HUES6 (cell line): ENCODE data around the gene ANKRD11.
A peak's percentile ranks its signal among the peaks of the same experiment; 100 is the strongest.
"Not testable (repeated sequence)": the region's sequence is repeated elsewhere in the genome, so short reads cannot be mapped to it uniquely, and the experiment has no call there.

Source experiments
- H3K27ac ChIP-seq: 2 replicates; pipeline ENCODE4 v1.7.0; 2013; ENCODE audit warnings: low read depth, mild to moderate bottlenecking, low read length, inconsistent platforms
- H3K27me3 ChIP-seq: 2 replicates; pipeline ENCODE4 v1.6.1; 2013; ENCODE audit warnings: low read length; ENCODE audit not compliant: control insufficient read depth, insufficient read depth
- H3K36me3 ChIP-seq: 2 replicates; pipeline ENCODE4 v1.6.1; 2013; ENCODE audit warnings: low read length; ENCODE audit not compliant: control insufficient read depth, insufficient read depth
- H3K4me1 ChIP-seq: 2 replicates; pipeline ENCODE4 v1.6.1; 2013; ENCODE audit warnings: low read length; ENCODE audit not compliant: control insufficient read depth, insufficient read depth
- H3K4me3 ChIP-seq: 2 replicates; pipeline ENCODE4 v1.5.1; 2013; ENCODE audit warnings: low read depth, low read length
- H3K9ac ChIP-seq: one replicate; pipeline ENCODE4 v1.6.1; 2013; ENCODE audit warnings: mild to moderate bottlenecking, low read length
- H3K9me3 ChIP-seq: 2 replicates; pipeline ENCODE4 v1.6.1; 2013; ENCODE audit warnings: low read depth, low read length; ENCODE audit not compliant: control insufficient read depth, insufficient read depth

ANKRD11 gene

GRCh38 chr16:89307421-89307805 is 182.9 kb downstream of the ANKRD11 start:
- H3K36me3 ChIP-seq = peaks cover 40% of the 10 kb centered on the region
- H3K27me3 ChIP-seq = no peaks in the 10 kb centered on the region
- no peak overlapping the region for H3K27ac ChIP-seq
- H3K4me3 ChIP-seq = no peak overlapping the region
- no peak overlapping the region for H3K9ac ChIP-seq
- H3K9me3 ChIP-seq = no peaks in the 10 kb centered on the region
- H3K4me1 ChIP-seq = no peaks in the 10 kb centered on the region

- H3K4me1 ChIP-seq, H3K9me3 ChIP-seq, H3K9ac ChIP-seq, H3K27me3 ChIP-seq, H3K4me3 ChIP-seq, H3K27ac ChIP-seq: not testable (repeated sequence)
- H3K36me3 ChIP-seq = peaks cover 37% of the 10 kb centered on the region
Measured at GRCh38 chr16:89306457-89307420, 183.6 kb downstream of the ANKRD11 start.

- H3K9me3 ChIP-seq = no peaks in the 10 kb centered on the region
- no peak overlapping the region for H3K9ac ChIP-seq
- no peaks in the 10 kb centered on the region for H3K27me3 ChIP-seq
- H3K36me3 ChIP-seq = peaks cover 41% of the 10 kb centered on the region
- no peak overlapping the region for H3K27ac ChIP-seq
- no peak overlapping the region for H3K4me3 ChIP-seq
- H3K4me1 ChIP-seq = no peaks in the 10 kb centered on the region
Measured at GRCh38 chr16:89304941-89305705, 185.2 kb downstream of the ANKRD11 start.

GRCh38 chr16:89304181-89304851 is 186.0 kb downstream of the ANKRD11 start:
- H3K36me3 ChIP-seq = peaks cover 43% of the 10 kb centered on the region
- no peak overlapping the region for H3K9ac ChIP-seq

GRCh38 chr16:89303617-89304016 is 186.7 kb downstream of the ANKRD11 start:
- H3K9me3 ChIP-seq = no peaks in the 10 kb centered on the region
- H3K36me3 ChIP-seq = peaks cover 43% of the 10 kb centered on the region
- H3K4me3 ChIP-seq = no peak overlapping the region
- H3K4me1 ChIP-seq = no peaks in the 10 kb centered on the region
- no peak overlapping the region for H3K27ac ChIP-seq
- no peak overlapping the region for H3K9ac ChIP-seq
- no peaks in the 10 kb centered on the region for H3K27me3 ChIP-seq

More at GRCh38 chr16:89304181-89304851, 186.0 kb downstream of the ANKRD11 start:
- Histone ChIP-seq H3K9me3 (no peaks in the 10 kb centered on the region), H3K4me3 (no peak overlapping the region), H3K27ac (no peak overlapping the region), H3K27me3 (no peaks in the 10 kb centered on the region), H3K4me1 (no peaks in the 10 kb centered on the region)

- H3K9ac ChIP-seq = no peak overlapping the region
- H3K4me1 ChIP-seq = peaks cover 12% of the 10 kb centered on the region
- H3K4me3 ChIP-seq = no peak overlapping the region
- H3K9me3 ChIP-seq = no peaks in the 10 kb centered on the region
- H3K27ac ChIP-seq = no peak overlapping the region
- no peaks in the 10 kb centered on the region for H3K27me3 ChIP-seq
- H3K36me3 ChIP-seq = peaks cover 43% of the 10 kb centered on the region
Measured at GRCh38 chr16:89300976-89301360, 189.4 kb downstream of the ANKRD11 start.

GRCh38 chr16:89300311-89300975 is 189.9 kb downstream of the ANKRD11 start:
- Histone ChIP-seq H3K27ac (no peak overlapping the region), H3K9ac (no peak overlapping the region), H3K36me3 (peaks cover 42% of the 10 kb centered on the region), H3K9me3 (no peaks in the 10 kb centered on the region), H3K4me3 (no peak overlapping the region), H3K27me3 (no peaks in the 10 kb centered on the region), H3K4me1 (peaks cover 14% of the 10 kb centered on the region)

- not testable (repeated sequence) for H3K9me3 ChIP-seq, H3K4me3 ChIP-seq, H3K27me3 ChIP-seq, H3K9ac ChIP-seq, H3K27ac ChIP-seq
- H3K36me3 ChIP-seq = peaks cover 33% of the 10 kb centered on the region
- H3K4me1 ChIP-seq = peaks cover 23% of the 10 kb centered on the region
Measured at GRCh38 chr16:89299357-89300111, 190.8 kb downstream of the ANKRD11 start.

GRCh38 chr16:89298623-89299225 is 191.6 kb downstream of the ANKRD11 start:
- Histone ChIP-seq H3K27ac (0 out of 2 replicates have a peak overlapping the region, but pooled peaks have one; percentile 23), H3K4me1 (peaks cover 31% of the 10 kb centered on the region), H3K9me3 (no peaks in the 10 kb centered on the region), H3K27me3 (no peaks in the 10 kb centered on the region), H3K9ac (no peak overlapping the region), H3K4me3 (no peak overlapping the region), H3K36me3 (peaks cover 25% of the 10 kb centered on the region)
